Measurements from ENCODE around the gene PGF.

PGF gene

DNA sequence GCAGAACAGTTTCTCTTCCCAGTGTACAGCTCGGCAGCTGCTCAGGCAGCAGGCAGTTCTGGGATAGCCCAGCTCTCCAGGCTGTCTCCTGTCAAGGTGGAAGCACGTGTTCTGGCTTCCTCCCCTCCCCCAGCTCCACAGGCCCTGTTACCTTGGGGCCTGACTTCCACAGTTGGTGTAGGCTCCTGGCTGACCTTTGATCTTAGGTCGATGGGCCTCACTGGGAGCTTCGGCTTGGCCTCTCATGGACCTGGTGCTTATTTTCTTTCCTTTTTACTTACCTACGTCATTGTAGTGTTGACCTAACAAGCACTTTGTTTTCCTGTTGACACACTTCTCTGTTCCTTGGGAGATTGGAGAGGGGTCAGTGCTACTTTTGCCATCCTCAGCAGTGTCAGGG, 56.7 kb downstream of the PGF start:
- DNase-seq (ENCODE audit: low read depth), result no peak

DNA sequence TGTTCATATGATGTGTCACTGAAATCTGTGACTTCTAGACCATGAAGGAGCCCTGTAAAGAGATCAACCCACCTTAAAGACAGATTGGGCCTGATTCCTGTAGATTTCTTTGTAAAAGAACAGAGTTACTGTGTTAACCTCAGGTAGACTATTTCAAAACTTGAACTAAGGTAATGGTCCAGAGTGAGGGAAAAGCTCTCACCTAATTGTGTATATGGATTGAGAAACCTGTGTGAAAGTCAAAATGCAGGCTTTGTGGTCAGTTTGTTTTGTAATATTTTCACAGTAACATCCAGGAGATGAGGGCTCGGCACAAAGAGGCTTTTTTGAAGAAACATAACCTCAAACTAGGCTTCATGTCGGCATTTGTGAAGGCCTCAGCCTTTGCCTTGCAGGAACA, 57.3 kb downstream of the PGF start:
- no peak for DNase-seq (ENCODE audit: low read depth)

GRCh38 chr14:74897642-74898041, 57.8 kb downstream of the PGF start:
- no peak for DNase-seq (ENCODE audit: low read depth)

- no peak for DNase-seq (ENCODE audit: low read depth)
Measured at GRCh38 chr14:74896400-74896799, 59.0 kb downstream of the PGF start.

GRCh38 chr14:74893614-74894091, 61.7 kb downstream of the PGF start:
- no peak for DNase-seq (ENCODE audit: low read depth)

- no peak for DNase-seq (ENCODE audit: low read depth)
Measured at GRCh38 chr14:74892745-74893144, 62.7 kb downstream of the PGF start.

GRCh38 chr14:74891870-74892269, 63.5 kb downstream of the PGF start:
- DNase-seq (ENCODE audit: low read depth), result no peak
